Stimulated activated CD4-positive, alpha-beta T cell treated with anti-CD3 and anti-CD28 coated beads, Interleukin-2, amount 100 ng/mL, for 4 hours (primary cell): Measurements from ENCODE around the gene MEPE.

Source experiments
- DNase-seq: peaks from one replicate; pipeline ENCODE4 v3.0.0-alpha.2; 2020; ENCODE audit warnings: low read depth

MEPE gene

DNA sequence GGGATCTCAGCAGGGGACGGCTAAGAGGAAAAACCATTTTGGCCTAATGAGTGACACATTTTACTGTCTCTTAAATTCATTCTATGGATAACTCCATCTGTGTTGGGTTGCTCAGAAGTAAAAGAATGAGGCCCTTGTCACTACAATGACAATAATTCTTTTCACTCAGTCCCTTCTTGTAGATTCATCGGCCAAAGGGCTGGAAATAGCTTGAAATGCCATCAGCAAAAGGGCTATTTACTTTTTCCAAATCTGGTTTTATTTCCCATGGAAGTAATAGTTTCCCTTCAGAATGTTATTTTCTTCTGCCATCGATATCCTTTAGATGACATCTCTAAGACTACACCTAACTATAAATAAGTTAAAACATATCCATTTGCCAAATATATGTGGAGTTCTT lies 7.4 kb downstream of the MEPE start:
- DNase-seq, result no peak

DNA sequence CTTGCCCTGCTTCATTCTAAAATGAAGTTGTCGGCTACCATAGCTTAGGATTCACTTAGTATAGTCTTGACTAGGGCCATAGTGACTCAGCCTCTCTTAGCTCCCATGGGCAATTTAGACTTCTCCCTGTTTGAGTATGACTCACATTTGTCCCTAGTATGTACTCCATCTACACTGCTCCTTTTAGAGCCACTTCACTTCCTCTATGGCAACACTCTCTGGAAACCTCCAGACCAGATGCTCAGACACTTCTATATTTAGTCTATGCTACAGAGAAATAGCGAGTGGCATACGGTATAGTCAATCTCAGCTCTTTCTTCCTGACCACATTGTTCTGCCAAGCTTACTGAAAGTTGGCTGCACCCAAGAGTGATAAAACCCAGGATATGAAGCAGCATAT lies 11.2 kb downstream of the MEPE start:
- no peak for DNase-seq

DNA sequence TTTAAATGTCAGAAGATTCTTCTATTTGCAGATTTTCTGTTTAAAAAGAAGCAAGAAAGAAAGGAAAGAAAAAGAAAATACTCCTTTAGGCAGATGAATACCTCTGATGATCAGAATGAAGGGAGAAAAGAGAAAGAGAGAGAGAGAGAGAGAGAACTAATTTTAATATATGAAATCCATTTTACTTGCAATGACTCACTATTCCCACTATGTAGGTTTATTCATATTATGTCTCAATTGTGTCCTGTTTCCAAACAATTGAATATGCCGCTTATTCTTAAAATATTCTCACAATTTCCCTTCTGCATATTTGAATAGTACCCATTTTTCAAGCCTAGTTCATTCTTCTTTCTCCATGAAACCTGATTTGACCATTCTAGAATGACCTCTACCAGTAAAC lies 11.7 kb downstream of the MEPE start:
- no peak for DNase-seq

DNA sequence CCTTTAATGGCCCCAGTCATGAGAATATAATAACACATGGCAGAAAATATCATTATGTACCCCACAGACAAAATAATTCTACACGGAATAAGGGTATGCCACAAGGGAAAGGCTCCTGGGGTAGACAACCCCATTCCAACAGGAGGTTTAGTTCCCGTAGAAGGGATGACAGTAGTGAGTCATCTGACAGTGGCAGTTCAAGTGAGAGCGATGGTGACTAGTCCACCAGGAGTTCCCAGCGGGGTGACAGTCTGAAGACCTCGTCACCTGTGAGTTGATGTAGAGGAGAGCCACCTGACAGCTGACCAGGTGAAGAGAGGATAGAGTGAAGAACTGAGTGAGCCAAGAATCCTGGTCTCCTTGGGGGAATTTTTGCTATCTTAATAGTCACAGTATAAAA lies 13.5 kb downstream of the MEPE start:
- DNase-seq, result no peak

DNA sequence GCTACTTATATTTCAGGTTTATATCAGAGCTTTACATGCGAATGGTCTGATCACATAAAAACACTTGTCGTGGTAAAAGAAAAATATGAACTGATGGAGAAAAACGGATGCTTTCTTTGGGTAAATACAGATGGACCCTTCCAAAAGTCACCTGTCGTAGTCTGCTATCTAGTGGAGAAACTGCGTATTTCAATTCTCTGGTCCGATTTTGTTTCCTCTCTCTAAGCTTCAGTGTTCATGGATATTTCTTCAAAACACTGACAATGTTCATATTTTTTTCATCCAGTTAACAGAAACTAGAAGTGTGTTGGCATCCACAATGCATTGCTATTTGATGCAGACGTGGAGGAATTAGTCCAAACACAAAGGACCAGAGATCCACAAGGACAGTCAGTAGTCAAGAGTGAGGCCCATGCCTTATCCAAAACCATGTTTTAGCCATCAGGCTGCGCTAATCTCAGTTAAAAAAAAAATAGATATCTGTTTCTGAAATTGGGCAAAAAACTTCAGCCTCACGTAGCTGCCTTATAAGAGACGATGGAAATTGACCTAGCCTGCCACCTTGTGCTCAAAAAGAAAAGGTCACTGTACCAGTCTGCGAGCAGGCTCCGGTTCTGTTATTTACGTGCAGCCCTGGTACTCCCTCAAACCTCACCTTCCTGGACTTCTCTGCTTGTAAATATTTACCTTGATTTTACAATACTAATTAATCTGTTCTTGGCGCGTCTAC lies 16.0 kb downstream of the MEPE start:
- peak; percentile 7 for DNase-seq

DNA sequence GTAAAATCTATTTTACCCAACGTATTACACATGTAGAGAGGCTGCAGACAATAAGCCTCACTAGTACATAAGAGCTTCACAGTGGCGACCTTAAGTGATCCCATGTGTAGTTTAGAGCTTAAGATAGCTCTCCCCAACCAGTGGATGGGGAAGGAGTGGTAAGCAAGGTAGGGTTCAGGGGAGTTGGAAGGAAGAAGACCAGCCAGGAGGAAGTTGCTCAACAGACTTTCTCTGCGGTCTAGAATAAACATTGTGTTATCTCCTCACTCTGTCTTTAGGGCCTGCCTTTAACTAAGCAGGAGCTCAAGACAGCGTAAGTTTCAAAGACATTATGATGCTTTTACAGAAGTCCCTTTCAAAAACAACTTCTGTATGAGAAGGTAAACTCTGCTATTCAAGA lies 16.8 kb downstream of the MEPE start:
- DNase-seq, result no peak

DNA sequence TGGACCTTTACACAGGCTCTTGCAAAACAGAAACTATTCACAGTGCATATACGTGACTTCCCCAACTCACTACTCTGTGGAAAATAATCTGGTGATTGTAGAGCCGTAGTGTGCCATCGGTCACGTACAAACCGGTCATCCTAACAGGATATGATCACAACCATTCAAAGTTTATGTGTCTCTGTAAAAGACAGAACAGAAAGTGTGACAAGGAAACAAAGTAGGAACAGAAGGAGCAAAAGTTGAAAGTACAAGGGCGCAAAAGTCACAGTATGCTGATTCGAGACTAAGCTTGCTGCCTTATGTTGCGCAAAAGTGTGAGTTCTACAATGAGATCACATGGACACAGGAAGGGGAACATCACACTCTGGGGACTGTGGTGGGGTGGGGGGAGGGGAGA lies 18.6 kb downstream of the MEPE start:
- DNase-seq, result no peak

DNA sequence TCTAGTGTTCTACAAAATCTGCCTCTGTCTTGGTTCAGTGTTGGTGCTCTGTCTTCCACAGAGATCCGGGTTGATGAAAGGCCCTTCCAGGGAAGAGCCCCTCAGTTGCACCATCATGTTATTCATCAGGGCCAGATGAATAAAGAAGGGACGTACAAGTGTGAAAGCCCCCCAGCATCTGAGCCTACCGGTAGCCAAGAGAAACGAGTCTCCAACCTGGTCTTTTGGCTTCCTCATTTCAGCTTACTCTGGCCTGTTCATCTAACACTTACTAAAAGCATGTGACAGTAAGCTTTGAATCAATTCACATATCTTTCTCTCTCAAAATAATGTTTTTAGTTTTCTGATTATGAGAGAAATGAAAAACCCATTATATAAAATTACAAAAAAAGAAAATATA lies 19.2 kb downstream of the MEPE start:
- no peak for DNase-seq

DNA sequence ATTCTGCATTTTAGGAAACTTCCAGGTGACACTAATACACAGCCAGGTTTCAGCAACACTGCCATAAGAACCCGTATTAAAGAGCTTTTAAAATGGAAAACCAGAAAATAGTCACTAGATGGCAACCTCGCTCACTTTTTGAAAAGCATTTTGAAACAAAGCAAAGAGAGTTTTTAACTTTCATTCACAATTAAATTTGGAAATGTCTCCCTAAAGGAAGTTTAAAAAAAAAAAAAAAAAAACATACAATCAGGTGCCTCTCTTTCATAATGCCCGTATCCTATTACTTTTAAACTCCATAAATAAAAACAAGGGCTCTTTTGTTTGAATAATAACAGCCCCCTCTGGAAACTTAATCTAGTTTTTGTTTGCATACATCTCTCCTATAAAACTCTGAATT lies 20.3 kb downstream of the MEPE start:
- DNase-seq, result no peak

DNA sequence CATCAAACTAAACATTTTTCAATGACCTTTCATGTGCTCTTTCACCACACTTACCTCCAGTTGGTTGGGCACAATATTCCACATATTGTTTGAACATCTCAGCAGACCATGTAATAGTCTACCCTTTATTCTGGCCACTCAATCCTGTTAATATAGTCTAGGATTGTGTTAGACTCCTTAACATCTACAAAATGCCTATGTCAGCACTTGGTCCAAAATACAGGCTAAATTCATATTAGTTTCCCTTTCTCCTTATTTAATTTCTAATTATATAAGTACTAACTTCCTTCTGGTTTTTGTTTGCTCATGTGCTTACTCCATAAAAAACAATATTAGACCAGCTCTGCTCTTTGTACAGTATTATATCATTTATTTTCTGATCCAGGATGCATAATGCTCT lies 21.1 kb downstream of the MEPE start:
- DNase-seq, result no peak

DNA sequence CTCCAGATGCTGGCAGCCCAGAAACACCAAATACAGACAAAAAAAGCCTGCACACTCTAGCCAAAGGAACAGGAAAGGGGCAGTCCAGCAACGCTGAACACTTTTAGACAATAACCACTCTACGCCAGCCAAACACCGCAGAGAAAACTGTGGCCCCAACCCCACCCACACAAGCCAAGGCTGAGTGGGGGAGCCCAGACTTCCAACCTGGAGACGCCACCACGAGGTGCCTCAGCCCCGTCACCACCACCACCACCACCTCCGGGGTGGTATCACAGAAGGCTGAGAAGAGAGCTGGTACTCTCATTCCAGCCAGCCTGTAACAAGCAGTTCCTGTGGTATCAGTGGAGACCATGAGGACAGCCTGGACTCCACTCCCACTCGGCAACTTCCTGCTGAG lies 22.8 kb downstream of the MEPE start:
- no peak for DNase-seq

DNA sequence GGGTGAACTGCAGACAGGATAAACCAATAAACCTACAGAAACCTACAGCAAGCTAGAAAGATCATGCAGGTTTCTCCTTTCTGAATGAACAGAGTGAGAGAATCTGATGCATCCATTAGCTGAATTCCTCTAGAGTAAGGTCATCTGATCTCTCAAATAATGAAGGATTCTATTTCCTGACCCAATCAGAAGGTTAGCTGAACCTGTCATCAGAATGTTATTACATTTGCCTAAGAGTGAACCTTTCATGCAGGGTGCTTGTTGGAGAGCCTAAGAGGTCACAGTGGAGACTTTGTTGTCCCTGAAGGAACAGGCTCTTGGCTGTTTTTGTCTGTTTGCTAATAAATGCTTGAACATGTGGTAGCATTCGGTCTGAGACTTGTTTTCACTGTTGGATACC lies 24.0 kb downstream of the MEPE start:
- DNase-seq, result no peak

DNA sequence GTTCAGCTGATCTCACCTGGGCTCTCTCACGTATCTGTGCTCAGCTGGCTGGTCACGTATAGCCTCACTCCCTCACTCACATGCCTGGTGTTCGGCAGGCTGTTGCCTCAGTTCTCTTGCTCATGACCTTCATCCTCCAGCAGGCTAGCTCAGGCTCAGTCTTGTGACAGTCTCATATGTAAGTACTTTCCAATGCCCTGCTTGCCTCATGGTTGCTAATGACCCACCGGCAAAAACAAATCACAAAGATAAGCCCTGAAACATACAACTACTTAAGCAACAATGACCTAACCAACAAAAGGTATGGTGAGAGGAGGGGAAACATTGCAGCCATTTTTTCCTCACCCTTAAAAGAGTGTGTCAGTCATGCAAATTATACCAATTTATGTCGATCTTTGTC lies 25.0 kb downstream of the MEPE start:
- DNase-seq, result no peak

DNA sequence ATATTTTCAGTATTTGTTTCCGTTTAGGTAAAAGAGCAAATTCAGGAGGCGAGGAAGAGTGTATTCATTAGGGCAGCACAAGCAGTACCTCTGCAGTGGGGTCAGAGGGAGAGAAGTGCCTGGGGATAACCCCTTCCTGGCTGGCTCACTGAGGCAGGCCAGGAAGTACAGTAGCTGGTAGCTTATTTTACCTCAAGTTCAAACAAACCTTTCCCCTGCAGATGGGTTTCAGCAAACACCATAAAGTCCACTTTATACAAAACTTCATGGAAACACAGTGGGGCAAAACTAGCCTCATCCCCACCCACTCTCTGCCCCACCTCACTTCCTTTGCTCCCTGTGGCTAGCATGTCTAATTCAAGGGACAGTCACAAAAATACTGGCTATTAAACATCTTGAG lies 29.5 kb downstream of the MEPE start:
- DNase-seq, result no peak

DNA sequence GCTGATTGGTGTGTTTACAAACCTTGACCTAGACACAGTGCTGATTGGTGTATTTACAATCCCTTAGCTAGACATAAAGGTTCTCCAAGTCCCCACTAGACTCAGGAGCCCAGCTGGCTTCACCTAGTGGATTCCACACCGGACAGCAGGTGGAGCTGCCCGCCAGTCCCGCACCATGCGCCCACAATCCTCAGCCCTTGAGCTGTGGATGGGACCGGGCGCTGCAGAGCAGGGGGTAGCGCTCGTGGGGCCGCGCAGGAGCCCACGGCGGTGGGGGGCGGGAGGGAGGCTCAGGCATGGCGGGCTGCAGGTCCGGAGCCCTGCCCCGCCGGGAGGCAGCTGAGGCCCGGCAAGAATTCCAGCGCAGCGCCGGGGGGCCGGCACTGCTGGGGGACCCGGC lies 30.7 kb downstream of the MEPE start:
- no peak for DNase-seq

DNA sequence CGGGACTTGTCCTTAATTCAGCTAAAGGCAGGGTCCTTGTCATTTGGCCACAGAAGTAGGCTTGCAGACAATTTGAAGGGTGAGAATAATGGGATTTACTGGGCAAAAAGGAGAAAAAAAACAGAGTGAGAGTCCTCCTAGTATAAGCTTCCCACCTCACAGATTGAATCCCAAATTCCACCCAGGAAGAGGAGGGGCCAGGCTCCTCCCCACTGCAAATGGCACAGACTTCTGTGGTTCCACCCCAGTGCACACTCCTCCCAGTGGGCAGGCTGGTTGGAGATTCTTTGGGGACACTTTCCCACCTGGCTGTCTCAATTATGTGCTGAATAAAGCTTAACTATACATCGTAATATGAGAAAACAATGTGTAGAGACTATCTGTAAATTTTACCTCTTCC lies 31.6 kb downstream of the MEPE start:
- DNase-seq, result no peak

DNA sequence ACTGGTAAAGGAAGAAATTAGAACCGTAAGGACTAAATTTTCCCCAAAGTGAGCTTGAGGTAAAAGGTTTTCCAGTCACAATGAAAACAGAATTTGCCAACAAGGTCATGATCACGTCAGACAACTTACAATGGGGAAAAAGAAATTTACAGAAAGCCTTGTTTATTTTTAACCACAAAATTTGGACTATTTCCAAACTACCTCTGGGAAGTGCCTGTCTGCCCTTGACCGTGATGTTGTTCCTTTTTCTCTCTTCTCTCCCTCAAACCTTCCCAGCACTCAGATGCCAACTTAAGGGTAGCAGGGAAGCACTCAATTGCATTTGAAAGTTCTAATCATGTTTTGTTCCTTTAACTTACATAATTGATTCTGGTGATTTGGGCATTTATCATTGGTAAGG lies 32.5 kb downstream of the MEPE start:
- no peak for DNase-seq

DNA sequence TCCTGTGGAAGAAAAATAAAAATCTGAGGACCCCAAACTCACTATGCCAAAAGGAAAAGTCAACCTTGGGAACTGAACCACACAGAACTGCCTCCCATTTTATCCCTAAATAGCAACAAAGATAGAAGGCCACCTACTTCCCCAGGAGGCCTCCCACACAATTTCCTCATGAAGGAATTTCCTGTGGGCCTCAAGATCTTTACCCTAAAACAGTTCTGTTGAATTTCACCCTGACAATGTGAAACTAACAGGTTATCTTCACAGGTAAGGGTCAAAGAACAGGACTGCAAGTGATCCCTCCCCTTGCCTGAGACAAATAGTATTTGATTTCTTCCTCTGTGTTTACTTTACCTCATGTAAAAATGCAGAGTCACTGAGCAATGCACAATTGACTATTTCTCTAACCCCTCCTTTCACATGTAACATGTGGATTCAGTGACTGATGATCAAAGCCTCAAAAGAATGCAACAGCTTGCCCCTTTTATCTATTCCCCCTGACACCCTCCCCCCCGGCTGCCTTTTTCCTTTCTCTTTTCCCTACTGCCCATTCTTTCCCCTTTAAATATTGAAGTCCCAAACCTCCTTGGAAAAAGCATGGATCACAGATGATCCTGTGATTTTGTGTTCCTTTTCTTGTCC lies 33.3 kb downstream of the MEPE start:
- no peak for DNase-seq

DNA sequence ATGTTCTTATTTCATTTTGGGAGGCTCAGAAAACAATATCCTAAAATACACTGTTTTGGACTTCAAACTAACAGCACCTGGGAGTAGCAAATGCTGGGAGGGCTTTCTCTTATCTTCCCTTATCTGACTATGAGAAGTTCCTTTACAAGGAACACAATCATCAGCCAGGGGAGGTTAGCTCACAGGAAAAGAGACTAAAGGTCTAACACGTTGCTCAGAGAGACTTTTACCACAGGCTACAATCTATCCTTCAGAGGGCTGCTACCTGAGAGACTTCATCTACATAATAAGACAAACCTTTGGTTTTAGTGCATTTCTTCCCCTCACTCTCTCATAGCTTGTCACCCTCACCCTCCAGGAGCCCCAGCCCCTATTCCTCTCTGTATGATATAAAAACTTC lies 35.8 kb downstream of the MEPE start:
- DNase-seq, result no peak

DNA sequence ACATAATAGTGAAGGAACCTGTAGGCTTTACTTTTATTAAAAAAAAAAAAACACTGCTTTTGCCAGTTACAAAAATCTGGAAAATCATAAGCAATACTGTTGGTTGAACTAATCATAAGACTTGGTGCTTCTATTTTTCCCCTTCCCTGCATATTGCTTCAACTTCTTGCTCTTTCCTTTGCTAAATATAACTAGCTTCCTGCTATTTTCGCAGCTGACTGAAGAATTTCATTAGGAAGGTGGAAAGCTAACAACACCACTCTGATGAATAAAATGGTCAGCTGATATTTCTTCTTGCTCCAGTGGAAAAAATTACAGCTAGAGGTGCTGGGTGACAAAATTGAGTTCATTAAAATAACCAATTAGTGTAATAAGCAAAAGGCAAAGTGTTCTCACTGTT lies 39.3 kb downstream of the MEPE start:
- no peak for DNase-seq

DNA sequence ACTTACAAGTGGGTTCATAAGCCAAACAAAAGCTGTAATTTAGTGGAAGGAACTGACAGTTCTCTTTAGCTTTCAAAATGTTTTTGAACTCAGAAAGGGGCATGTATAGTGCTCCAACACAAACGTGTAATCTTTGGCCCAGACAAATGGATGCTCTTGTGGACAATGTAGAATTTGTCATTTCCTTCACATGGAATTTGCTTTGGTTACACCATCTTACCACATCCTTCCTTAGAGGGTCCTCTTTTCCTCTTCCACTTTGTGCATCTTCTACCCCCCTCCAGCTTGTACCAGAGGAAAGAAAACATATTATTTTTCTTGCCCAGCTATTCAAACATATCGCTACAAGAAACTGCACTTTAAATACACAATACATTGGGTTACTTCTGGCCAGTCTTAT lies 42.4 kb downstream of the MEPE start:
- DNase-seq, result no peak

DNA sequence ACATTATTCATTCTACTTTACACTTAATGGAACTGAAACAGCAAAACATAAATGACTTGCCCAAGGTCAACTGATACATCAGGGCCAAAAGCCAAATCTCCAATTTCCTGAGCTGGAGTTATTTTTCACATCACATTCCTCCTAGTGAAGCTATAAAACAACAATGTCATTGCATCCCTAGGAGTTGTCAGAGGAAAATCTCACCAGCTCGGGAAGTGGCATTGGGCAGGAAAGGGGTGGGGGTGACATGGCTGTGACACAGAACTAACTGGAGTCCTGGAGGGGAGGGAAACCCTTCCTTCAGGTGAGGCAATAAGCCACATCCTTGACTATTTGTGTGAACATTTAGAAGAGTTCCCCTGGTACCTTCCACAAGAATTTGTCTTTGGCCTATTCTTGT lies 47.3 kb downstream of the MEPE start:
- DNase-seq, result no peak

DNA sequence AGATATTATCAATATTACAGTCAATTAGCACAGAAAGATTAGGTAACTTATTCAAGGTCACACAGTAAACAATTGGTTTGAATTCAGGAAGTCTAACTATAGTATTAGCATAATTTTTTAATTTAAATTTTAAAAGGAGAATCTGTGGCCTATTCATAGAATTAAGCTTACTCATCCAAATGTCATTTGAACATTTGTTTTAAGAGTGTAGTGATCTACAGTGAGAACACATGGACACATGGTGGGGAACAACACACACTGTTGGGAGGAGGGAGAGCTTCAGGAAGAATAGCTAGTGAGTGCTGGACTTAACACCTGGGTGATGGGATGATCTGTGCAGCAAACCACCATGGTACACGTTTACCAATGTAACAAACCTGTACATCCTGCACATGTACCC lies 48.3 kb downstream of the MEPE start:
- DNase-seq, result no peak

DNA sequence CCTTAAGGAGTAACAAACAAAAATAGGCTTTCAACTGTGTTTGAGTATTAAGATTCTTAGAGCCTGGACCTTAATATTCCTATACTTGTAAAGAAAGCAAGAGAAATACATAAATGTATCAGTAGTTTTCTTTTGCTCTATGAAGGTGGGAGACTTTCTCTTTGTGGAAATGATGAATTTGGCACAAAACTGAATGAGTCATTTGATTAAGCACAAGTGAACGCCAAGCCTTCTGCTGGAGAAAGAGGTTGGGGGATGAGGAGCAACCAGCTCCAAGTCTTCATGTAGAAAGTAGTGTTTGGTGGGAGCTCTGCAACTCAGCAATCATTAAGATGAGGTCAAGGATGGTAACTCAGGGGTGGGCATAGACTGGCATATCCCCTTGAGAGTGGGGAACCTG lies 49.6 kb downstream of the MEPE start:
- DNase-seq, result no peak
